ENCODE results near the gene BST2. TPM values are rescaled to one million over a fixed set of nuclear protein-coding genes. Genes with fewer than 3 reads are reported as not detected.

Gene BST2
- total and polyA plus RNA-seq, 9 of the 15 experiments (the other 6 are each of a cell fraction or from before 2014, with no cell fraction given): 11.2 to 232 (median 151) TPM

DNA sequence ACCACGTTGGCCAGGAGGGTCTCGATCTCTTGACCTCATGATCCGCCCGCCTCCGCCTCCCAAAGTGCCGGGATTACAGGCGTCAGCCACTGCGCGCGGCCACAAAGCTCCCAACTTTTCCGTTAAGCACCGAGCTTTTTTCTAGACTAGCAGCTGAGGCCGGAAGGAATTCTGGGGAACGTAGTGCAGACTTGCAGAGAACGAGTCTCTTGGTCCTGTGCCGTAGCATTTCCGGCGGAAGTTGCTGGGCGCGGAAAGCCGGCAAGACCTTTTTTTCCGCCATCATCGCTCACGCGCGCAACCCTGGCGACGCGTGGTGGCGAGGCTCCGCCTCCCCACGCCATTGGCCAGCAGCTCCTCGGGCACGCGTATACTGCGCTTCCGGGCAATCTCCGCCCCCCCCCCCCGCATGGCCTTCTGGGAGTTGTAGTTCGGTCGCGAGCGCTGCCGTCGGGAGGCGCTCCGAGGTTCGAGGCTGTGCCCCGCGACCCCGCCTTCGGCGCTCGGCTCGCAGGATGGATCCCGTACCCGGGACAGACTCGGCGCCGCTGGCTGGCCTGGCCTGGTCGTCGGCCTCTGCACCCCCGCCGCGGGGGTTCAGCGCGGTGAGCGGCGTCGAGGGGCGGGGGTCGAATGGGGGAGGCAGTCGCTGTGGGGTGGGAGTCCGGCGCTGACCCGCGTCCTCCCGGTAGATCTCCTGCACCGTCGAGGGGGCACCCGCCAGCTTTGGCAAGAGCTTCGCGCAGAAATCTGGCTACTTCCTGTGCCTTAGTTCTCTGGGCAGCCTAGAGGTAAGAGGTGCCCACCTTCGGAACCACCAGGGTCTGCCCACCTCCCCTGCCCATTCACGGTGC, 14.4 kb upstream of the BST2 start, which contains the start of gene MVB12A (continued):
- no peak for TF ChIP-seq SIN3B (IDR thresholded peaks at IDR 0.05; ENCODE audit: low read depth)
- peak; percentile 73; the same call in 1 of the 2 replicates for TF ChIP-seq ETV1 (tag; conservative IDR thresholded peaks at IDR 0.05; ENCODE audit: low read depth)
- no peak for TF ChIP-seq RBM15 (IDR thresholded peaks at IDR 0.05; ENCODE audit: insufficient read depth, low read length)
- TF ChIP-seq NUFIP1 (IDR thresholded peaks at IDR 0.05; ENCODE audit: partially characterized antibody): no peak
- no peak for TF ChIP-seq TAF9B (IDR thresholded peaks at IDR 0.05; ENCODE audit: partially characterized antibody)
- TF ChIP-seq, protein P1, sequence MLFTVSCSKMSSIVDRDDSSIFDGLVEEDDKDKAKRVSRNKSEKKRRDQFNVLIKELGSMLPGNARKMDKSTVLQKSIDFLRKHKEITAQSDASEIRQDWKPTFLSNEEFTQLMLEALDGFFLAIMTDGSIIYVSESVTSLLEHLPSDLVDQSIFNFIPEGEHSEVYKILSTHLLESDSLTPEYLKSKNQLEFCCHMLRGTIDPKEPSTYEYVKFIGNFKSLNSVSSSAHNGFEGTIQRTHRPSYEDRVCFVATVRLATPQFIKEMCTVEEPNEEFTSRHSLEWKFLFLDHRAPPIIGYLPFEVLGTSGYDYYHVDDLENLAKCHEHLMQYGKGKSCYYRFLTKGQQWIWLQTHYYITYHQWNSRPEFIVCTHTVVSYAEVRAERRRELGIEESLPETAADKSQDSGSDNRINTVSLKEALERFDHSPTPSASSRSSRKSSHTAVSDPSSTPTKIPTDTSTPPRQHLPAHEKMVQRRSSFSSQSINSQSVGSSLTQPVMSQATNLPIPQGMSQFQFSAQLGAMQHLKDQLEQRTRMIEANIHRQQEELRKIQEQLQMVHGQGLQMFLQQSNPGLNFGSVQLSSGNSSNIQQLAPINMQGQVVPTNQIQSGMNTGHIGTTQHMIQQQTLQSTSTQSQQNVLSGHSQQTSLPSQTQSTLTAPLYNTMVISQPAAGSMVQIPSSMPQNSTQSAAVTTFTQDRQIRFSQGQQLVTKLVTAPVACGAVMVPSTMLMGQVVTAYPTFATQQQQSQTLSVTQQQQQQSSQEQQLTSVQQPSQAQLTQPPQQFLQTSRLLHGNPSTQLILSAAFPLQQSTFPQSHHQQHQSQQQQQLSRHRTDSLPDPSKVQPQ (CRISPR knock-in tag; IDR thresholded peaks at IDR 0.05; ENCODE audit: borderline replicate concordance): 0 out of 2 replicates have a peak, but pooled peaks have one; percentile 32
- TF ChIP-seq, protein P2, sequence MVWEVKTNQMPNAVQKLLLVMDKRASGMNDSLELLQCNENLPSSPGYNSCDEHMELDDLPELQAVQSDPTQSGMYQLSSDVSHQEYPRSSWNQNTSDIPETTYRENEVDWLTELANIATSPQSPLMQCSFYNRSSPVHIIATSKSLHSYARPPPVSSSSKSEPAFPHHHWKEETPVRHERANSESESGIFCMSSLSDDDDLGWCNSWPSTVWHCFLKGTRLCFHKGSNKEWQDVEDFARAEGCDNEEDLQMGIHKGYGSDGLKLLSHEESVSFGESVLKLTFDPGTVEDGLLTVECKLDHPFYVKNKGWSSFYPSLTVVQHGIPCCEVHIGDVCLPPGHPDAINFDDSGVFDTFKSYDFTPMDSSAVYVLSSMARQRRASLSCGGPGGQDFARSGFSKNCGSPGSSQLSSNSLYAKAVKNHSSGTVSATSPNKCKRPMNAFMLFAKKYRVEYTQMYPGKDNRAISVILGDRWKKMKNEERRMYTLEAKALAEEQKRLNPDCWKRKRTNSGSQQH (CRISPR knock-in tag; IDR thresholded peaks at IDR 0.05): no peak
- TF ChIP-seq GABPA (tag; conservative IDR thresholded peaks at IDR 0.05; ENCODE audit: low read depth): peak; percentile 98
- peak; percentile 27; the same call in 1 of the 2 replicates for TF ChIP-seq TCF3 (CRISPR knock-in tag; IDR thresholded peaks at IDR 0.05)
- peak; percentile 93 for TF ChIP-seq ZNF384 (IDR thresholded peaks at IDR 0.05; ENCODE audit: low read depth, low read length)
- TF ChIP-seq MIER1 (IDR thresholded peaks at IDR 0.05; ENCODE audit: low read depth): no peak
- peak; percentile 48 for TF ChIP-seq MEIS2 (IDR thresholded peaks at IDR 0.05; ENCODE audit: partially characterized antibody)
- TF ChIP-seq RB1 (IDR thresholded peaks at IDR 0.05; ENCODE audit: low read depth): peak; percentile 36; the same call in 1 of the 2 replicates
- TF ChIP-seq FOS (IDR thresholded peaks at IDR 0.05; ENCODE audit: extremely low read depth, insufficient read length): peak; percentile 22
- TF ChIP-seq, protein P3, sequence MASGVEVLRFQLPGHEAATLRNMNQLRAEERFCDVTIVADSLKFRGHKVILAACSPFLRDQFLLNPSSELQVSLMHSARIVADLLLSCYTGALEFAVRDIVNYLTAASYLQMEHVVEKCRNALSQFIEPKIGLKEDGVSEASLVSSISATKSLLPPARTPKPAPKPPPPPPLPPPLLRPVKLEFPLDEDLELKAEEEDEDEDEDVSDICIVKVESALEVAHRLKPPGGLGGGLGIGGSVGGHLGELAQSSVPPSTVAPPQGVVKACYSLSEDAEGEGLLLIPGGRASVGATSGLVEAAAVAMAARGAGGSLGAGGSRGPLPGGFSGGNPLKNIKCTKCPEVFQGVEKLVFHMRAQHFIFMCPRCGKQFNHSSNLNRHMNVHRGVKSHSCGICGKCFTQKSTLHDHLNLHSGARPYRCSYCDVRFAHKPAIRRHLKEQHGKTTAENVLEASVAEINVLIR (CRISPR knock-in tag; IDR thresholded peaks at IDR 0.05): peak; percentile 65
- TF ChIP-seq SETDB1 (IDR thresholded peaks at IDR 0.05; ENCODE audit: low read length): peak; percentile 48
- TF ChIP-seq CXXC5 (CRISPR knock-in tag; IDR thresholded peaks at IDR 0.05): peak; percentile 95
- TF ChIP-seq JUND (IDR thresholded peaks at IDR 0.05; ENCODE audit: borderline replicate concordance, low read depth, low read length): peak; percentile 65
- TF ChIP-seq JUND (tag; IDR thresholded peaks at IDR 0.05; ENCODE audit: borderline replicate concordance, low read depth, low read length): peak; percentile 38; the same call in 1 of the 3 replicates
